OCI-M2 (cell line): ENCODE data around the gene FOXO3.

ENCODE experiments used
- DNase-seq: peaks from one replicate; lab custom pipeline; 2025; ENCODE audit not compliant: unreplicated experiment; lab: John Stamatoyannopoulos, UW

Gene FOXO3

GRCh38 chr6:108594151-108594550, 33.4 kb downstream of the FOXO3 start:
- DNase-seq: no peak

GRCh38 chr6:108594640-108595039, 33.9 kb downstream of the FOXO3 start:
- no peak for DNase-seq

GRCh38 chr6:108596956-108597355, 36.2 kb downstream of the FOXO3 start:
- no peak for DNase-seq

- DNase-seq: no peak
Measured at GRCh38 chr6:108597572-108598304, 37.0 kb downstream of the FOXO3 start.

- peak; percentile 73 for DNase-seq
Measured at GRCh38 chr6:108598305-108598863, 37.7 kb downstream of the FOXO3 start.

- no peak for DNase-seq
Measured at GRCh38 chr6:108604156-108604555, 43.4 kb downstream of the FOXO3 start.

- DNase-seq: no peak
Measured at GRCh38 chr6:108606250-108606690, 45.6 kb downstream of the FOXO3 start.

- no peak for DNase-seq
Measured at GRCh38 chr6:108608453-108609275, 47.9 kb downstream of the FOXO3 start.

GRCh38 chr6:108609276-108609769, 48.6 kb downstream of the FOXO3 start:
- no peak for DNase-seq

GRCh38 chr6:108610270-108610839, 49.6 kb downstream of the FOXO3 start:
- no peak for DNase-seq

GRCh38 chr6:108610957-108611586, 50.4 kb downstream of the FOXO3 start:
- DNase-seq: no peak

GRCh38 chr6:108612852-108613251, 52.1 kb downstream of the FOXO3 start:
- no peak for DNase-seq

GRCh38 chr6:108616544-108616943, 55.8 kb downstream of the FOXO3 start:
- DNase-seq: no peak

GRCh38 chr6:108616973-108617372, 56.3 kb downstream of the FOXO3 start:
- DNase-seq: no peak

- DNase-seq: no peak
Measured at GRCh38 chr6:108618623-108619152, 58.0 kb downstream of the FOXO3 start.

GRCh38 chr6:108619431-108620197, 58.9 kb downstream of the FOXO3 start:
- no peak for DNase-seq

- no peak for DNase-seq
Measured at GRCh38 chr6:108621117-108621516, 60.4 kb downstream of the FOXO3 start.

- DNase-seq: no peak
Measured at GRCh38 chr6:108622641-108623298, 62.1 kb downstream of the FOXO3 start.

GRCh38 chr6:108623995-108624394, 63.3 kb downstream of the FOXO3 start:
- DNase-seq: no peak
